NT2/D1 (cell line): ENCODE results near the gene HTT-AS.

Experiments used
- SUZ12 ChIP-seq: IDR thresholded peaks from 2 replicates; pipeline ENCODE4 v1.6.1; 2011; ENCODE audit not compliant: insufficient read length, insufficient read depth; ENCODE audit errors: extremely low read depth
- YY1 ChIP-seq: IDR thresholded peaks from 2 replicates; pipeline ENCODE4 v1.6.1; 2011; ENCODE audit not compliant: insufficient read length, insufficient read depth
- ZNF274 ChIP-seq: IDR thresholded peaks from 2 replicates; pipeline ENCODE4 v1.6.1; 2011; ENCODE audit warnings: mild to moderate bottlenecking, low read depth, low read length

DNA sequence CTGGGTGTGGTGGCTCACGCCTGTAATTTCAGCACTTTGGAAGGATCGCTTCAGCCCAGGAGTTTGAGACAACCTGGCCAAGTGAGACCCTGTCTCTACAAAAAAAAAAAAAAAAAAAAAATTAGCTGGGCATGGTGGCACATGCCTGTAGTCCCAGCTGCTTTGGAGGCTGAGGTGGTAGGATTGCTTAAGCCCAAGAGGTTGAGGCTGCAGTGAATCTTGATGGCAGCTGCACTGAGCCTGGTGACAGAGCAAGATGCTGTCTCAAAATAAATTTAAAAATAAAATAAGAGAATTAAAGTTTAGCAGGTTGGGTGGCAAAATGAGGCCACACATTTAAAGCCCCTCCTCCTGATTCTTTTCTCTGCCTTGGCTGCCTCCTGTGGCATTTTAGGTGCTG, 47.3 kb upstream of the HTT-AS start:
- TF ChIP-seq ZNF274 (no peak), SUZ12 (no peak), YY1 (no peak)
